Colonic mucosa (tissue), 4 donors: ENCODE results near the gene PDC. TPM values are rescaled to one million over a fixed set of nuclear protein-coding genes. Genes with fewer than 3 reads are reported as not detected.

Experiments
- DNase-seq: peaks from one replicate; pipeline ENCODE4 v3.0.0-alpha.2; 2020
- H3K27ac ChIP-seq: fragments of 200-600 bp; one replicate; pipeline ENCODE4 v1.8.0; 2021
- H3K27me3 ChIP-seq: fragments of 200-600 bp; one replicate; pipeline ENCODE4 v1.8.0; 2021
- H3K36me3 ChIP-seq: fragments of 200-600 bp; one replicate; pipeline ENCODE4 v1.8.0; 2021
- H3K4me1 ChIP-seq: fragments of 200-600 bp; one replicate; pipeline ENCODE4 v1.8.0; 2021; ENCODE audit warnings: mild to moderate bottlenecking
- H3K4me3 ChIP-seq: fragments of 200-600 bp; one replicate; pipeline ENCODE4 v1.8.0; 2021
- H3K9ac ChIP-seq, 2 donors: one replicate each; pipeline ENCODE4 v1.7.0; 2013; ENCODE audit warnings: control low read depth in 2 of 2, low read depth in 2 of 2, low read length in 2 of 2
- H3K9me3 ChIP-seq: fragments of 200-600 bp; one replicate; pipeline ENCODE4 v1.8.0; 2021
- CTCF ChIP-seq: fragments of 200-600 bp; IDR thresholded peaks from one replicate; pipeline ENCODE4 v1.8.0; 2022; ENCODE audit warnings: antibody characterized with exemption, mild to moderate bottlenecking
- intact Hi-C: fragments of 100-400 bp; cut with DNase I; formaldehyde crosslinking; loops from one replicate; pipeline ENCODE4 v1.14.1; 2022
- total RNA-seq, 2 donors: library from RNA; stranded (reverse); fragmentation: NEBNext Ultra II Directional in 1 of 2; extraction: Animal tissue kit (Norgen Biotek cat#: 25700) in 1 of 2; gene quantifications; one replicate each; pipeline ENCODE4 v1.2.1, GENCODE V29; 2021
- donor health status: healthy.
- donor health status: DM: no; HTN: no; CAD: no.
- donor health status: DM: no; HTN: no; CAD: no.

The PDC gene
- total RNA-seq, 2 donors from 2014 or later = not detected

- Histone ChIP-seq H3K9ac (no peak overlapping the region), H3K27ac (no peak overlapping the region), H3K36me3 (no peaks in the 10 kb centered on the region), H3K4me3 (no peak overlapping the region), H3K4me1 (no peaks in the 10 kb centered on the region), H3K9me3 (no peaks in the 10 kb centered on the region), H3K27me3 (no peaks in the 10 kb centered on the region)
- TF ChIP-seq CTCF = no peak
- intact Hi-C loops = no loop called here
- no peak for DNase-seq
Observed at GRCh38 chr1:186456729-186457255, 4.1 kb downstream of the PDC start.

- Histone ChIP-seq H3K9ac (no peak overlapping the region), H3K27me3 (no peaks in the 10 kb centered on the region), H3K36me3 (no peaks in the 10 kb centered on the region), H3K27ac (no peak overlapping the region), H3K4me1 (no peaks in the 10 kb centered on the region), H3K4me3 (no peak overlapping the region), H3K9me3 (no peaks in the 10 kb centered on the region)
- no peak for TF ChIP-seq CTCF
- intact Hi-C loops = no loop called here
- no peak for DNase-seq
Observed at GRCh38 chr1:186454981-186455380, 5.9 kb downstream of the PDC start.

GRCh38 chr1:186446152-186446551 is 14.8 kb downstream of the PDC start:
- TF ChIP-seq CTCF = no peak
- H3K4me1 ChIP-seq = no peaks in the 10 kb centered on the region
- no peaks in the 10 kb centered on the region for H3K9me3 ChIP-seq
- H3K27ac ChIP-seq = no peak overlapping the region
- H3K27me3 ChIP-seq = no peaks in the 10 kb centered on the region
- H3K4me3 ChIP-seq = no peak overlapping the region
- no peak overlapping the region for H3K9ac ChIP-seq
- intact Hi-C loops = no loop called here
- no peaks in the 10 kb centered on the region for H3K36me3 ChIP-seq
- DNase-seq = no peak

GRCh38 chr1:186443638-186444037 is 17.3 kb downstream of the PDC start:
- DNase-seq = no peak
- H3K4me1 ChIP-seq = no peaks in the 10 kb centered on the region
- no peak overlapping the region for H3K9ac ChIP-seq
- intact Hi-C loops = no loop called here
- TF ChIP-seq CTCF = no peak
- no peaks in the 10 kb centered on the region for H3K36me3 ChIP-seq
- H3K27ac ChIP-seq = no peak overlapping the region
- H3K9me3 ChIP-seq = no peaks in the 10 kb centered on the region
- no peak overlapping the region for H3K4me3 ChIP-seq
- H3K27me3 ChIP-seq = no peaks in the 10 kb centered on the region

GRCh38 chr1:186442651-186443375 is 18.1 kb downstream of the PDC start:
- Histone ChIP-seq H3K4me1 (no peaks in the 10 kb centered on the region), H3K9ac (no peak overlapping the region)

More at GRCh38 chr1:186442651-186443375, 18.1 kb downstream of the PDC start:
- H3K36me3 ChIP-seq = no peaks in the 10 kb centered on the region
- intact Hi-C loops = no loop called here
- no peak for TF ChIP-seq CTCF
- no peaks in the 10 kb centered on the region for H3K27me3 ChIP-seq
- H3K27ac ChIP-seq = no peak overlapping the region
- no peak for DNase-seq
- no peak overlapping the region for H3K4me3 ChIP-seq
- H3K9me3 ChIP-seq = no peaks in the 10 kb centered on the region
